Activated CD8-positive, alpha-beta memory T cell treated with anti-CD3 and anti-CD28 coated beads for 1 hour (primary cell): ENCODE measurements around the gene CHD5.
A peak's percentile ranks its signal among the peaks of the same experiment; 100 is the strongest.

Source experiments
- DNase-seq, 2 donors: peaks; one replicate each; pipeline ENCODE4 v3.0.0-alpha.2; 2020; ENCODE audit warnings: low read depth in 1 of 2; ENCODE audit errors: extremely low read depth in 1 of 2

The CHD5 gene

DNA sequence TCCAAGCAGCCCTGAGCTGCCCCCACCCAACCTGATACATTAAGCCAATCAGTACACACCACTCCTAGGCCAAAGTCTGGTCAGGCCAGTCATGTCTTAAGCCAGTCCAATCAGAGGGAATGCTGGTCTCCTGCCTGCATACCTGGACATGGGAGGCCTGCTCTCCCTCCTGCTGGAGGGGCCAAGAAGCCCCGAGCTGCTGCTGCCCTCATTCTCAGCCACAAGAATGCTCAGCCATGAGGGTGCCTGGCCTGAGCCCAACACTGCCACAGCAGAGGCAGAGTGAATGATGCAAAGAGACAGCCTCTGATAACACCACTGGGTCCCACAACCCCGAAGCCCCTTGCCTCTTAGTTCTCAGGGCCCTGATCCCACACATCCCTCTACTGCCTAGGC is 23.0 kb downstream of the CHD5 start:
- DNase-seq, result no peak

DNA sequence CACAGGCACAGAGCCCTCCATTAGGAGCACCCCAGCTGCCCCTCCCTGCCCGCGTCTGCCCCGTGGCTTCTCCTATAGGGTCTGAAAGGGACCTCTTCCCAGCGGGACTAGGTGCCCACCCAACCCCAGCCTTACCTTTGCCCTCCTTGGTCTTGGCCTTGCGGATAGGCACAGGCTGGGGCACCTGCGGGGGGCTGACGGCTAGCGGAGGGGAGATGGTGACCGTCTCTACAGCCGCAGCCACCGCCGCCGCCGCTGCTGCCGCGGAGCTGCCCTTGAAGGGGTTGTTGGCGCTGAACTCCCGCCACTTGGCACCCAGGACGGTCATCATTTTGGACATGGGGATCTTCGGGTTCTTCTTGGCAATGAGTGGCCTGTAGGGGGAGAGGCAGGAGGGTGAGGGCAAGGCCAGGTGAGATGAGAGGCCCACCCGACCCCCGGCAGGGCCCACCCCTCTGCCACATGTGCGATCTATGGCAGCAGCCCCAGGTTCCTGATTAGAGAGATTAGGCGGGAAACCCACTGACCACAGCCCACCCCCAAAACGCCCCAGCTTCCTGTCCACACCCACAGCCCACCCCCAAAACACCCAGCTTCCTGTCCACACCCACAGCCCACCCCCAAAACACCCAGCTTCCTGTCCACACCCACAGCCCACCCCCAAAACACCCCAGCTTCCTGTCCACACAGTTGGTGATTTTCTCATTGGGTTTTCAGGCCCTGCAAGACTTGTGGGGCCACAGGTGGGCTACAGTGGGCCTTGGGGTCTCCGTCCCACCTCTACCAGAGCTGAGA is 25.4 kb downstream of the CHD5 start:
- DNase-seq, result no peak

DNA sequence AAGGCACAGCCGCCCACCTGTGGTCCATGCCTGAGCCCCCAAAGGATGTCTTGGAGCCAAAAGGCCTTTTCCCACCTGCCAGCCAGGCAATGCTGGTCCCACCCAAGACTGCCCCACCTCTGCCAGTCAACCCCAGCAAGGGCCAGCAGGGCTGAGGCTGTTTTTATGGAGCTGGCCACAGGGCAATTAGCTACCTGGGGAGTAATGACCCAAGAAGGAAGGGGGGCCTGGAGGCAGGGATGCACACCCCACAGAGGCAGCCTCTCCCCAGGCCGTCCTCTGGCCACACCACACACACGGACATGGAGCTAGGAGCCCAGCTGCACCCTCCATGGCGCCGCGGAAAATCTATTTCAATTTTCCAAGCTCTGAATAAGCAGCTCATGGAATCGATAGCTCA is 27.2 kb downstream of the CHD5 start:
- no peak for DNase-seq

DNA sequence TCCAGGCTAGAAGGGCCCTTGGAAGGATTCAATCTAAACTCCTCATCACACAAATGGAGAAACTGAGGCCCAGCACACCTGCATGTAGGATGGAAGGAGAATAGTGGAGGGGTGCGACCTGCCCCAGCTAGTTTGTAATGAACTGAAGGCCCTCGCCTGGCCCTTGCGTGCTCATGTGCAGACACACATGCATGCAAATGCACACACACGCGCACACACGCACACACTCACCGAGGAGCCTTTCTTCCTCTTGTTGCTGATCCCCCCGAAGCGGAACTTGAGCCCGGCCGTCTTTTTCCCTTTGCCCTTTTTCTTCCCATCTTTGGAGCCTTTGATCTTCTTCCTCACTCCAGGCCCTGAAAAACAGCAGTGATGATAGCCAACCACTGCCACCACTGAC is 27.9 kb downstream of the CHD5 start:
- no peak for DNase-seq

DNA sequence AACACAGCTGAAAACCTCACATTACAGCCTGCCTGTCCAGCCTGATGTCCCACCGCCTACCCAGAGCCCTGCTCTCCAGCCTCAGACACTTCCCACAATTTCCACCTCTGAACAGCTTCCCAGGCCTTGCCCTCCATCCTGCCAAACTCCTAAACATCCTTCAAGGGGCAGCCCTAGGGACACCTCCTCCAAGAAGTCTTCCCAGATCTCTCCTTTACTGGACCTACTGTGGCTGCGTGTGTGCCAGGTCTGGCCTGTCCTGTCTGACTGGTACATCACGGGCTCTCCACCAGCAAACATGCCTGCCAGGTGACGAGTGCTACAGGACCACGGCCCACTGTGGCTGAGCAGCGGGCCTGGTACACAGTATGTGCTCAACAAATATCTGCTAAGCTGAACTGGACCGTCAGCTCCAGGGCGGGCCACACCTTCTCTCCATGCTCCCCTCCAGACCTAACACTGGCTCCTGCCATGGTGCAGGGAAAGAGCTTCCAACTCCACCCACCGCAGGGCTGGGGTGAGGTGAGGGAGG is 28.8 kb downstream of the CHD5 start:
- DNase-seq, result no peak

DNA sequence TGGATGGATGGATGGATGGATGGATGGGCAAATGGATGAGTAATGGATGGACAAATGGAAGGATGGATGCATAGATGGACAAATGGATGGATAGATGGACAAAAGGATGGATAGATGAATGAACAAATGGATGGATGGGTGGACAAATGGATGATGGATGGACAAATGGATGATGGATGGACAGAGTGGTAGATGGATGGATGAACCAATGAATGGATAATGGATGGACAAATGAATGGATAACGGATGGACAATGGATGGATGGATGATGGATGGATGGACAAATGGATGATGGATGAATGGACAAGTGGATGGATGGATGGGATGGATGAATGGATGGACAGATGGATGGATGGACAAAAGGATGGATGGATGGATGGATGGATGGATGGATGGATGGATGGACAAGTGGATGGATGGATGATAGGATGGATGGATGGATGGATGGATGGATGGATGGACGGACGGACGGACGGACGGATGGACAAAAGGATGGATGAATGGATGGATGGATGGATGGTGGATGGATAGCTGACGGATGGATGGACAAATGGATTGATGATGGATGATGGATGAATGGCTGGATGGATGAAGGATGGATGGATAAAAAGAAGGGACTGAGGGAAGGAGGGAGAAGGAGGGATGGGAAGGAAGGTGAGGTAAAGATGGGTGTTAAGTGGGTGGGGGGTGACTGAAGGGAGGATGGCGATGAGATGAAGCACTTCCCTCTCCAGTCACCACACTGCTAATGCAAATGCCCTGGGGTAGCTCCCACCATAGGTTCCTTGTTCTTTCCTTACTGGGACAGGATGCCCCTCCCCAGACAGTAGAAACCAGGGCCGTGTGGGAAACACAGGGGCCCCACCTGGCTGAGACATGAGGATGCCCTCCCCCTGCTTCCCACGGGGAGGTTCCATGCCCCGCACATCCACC is 29.8 kb downstream of the CHD5 start:
- no peak for DNase-seq

DNA sequence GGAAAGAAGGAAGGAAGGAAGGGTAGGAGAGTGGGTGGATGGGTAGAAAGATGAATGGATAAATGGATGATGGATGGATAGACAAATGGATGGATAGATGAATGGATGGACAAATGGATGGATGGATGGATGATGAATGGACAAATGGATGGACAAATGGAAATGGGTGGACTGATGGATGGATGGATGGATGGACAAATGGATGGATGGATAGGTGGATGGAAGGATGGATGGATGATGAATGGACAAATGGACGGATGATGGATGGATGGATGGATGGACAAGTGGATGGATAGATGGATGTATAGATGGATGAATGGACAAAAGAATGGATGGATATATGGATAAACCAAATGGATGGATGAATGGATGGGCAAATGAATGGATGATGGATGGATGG is 30.5 kb downstream of the CHD5 start:
- no peak for DNase-seq

DNA sequence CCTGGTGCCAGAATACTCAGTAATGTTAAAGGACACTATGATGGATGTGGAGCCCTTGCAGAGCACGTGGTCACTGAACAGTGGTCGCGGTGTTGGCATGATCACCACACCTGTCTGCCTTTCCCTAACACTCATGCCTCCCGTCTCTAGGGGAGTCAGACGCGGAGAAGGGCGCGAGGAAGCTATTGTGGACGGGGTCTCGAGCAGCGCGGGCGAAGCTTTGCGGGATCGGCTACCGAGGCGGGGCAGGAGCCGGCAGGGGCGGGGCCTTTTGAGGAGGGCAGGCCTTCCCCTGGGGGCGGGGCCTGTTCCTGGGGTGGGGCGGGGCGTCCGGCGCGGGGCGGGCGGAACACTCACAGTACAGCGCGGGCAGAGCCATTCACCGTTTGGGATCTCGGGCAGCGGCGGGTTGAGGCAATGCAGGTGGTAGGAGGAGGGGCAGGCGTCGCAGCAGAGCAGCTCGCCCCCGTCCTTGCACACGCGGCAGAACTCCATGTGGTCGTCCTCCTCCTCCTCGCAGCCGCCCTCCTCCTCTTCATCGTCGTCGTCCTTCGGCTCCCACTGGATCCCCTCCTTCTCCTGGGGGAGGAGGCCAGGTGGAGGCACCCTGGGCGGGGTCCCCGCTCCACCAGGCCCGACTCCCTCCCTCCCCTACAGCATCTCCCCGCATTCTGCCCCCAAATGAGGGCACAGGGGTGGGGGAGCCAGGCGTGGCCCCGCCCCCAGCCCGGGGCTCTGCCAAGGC is 31.5 kb downstream of the CHD5 start:
- DNase-seq, result peak; percentile 14 to 49

DNA sequence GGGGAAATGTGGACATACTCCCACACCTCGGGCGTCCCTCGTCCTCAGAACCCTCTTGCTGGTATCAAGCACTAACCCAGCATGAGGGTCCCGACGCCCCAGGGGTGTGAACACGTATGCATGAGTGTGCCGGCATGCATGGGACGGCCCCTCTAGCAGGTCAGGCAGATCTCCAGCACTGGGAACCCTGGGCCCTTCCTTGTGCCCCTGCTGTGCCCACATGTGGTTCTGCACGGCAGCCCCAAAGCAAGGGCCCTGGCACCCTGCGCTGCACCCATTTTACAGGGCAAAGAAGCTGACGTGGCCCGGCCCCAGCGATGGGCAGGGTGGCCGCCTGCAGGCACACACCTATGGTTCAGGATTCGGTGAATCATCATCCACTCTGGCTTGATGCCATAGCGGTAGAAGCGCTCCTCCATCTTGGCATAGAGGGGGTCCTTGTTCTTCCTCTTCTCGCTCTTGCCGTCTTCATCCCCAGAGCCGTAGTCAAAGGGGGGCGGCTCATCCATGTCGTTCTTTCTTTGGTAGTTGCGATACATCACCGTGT is 34.2 kb downstream of the CHD5 start:
- no peak for DNase-seq

DNA sequence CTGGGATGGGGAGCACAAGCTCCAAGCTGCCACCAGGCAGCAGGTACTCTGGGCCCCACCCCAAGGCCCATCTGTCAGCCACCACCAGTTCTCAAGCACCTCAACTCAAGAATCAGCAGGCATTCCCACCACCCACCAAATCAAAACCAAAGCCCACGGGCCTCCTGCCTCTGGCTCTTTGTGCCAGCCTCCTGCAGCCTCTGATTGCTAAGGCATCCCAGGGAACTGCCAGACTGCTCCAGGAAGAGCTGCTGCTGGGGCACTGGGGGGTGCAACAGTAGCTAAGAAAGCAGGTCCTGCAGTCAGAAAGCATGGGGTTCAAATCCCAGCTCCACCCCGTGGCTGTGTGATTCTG is 34.7 kb downstream of the CHD5 start:
- no peak for DNase-seq

DNA sequence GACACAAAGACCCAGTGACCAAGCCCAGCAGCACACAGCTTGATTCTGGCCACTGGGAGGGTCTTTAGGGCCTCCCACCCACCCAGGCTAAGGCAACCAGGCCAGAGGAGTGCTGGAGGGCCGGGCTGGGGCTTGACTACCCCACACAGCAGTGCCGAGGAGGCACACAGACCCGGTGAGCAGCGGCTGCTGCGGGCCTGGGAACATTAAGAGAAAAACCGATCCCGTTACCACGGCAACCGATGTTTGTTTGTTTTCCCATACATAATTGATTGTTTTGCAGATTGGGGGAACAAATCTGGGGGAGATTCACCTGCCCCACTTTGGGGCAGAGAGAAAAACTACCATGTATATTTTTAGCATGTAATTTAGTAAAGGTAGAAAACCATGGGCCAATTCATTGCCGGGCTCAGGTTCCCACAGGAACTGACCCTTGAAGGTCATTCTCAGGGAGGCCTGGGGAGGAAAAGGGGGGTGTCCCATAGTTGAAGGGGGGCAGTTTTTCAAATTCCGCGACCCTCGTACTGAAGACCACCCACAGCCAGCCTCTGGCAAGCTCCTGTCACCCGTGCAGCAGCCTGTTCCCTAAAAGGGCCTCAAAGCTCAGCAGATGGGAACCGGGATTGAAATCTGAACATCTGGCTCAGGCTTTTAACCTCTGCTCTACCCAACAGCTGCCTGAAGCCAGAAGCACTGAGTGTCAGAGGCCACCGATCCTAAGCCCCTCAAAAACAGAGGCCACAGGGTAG is 35.3 kb downstream of the CHD5 start:
- DNase-seq, result no peak

DNA sequence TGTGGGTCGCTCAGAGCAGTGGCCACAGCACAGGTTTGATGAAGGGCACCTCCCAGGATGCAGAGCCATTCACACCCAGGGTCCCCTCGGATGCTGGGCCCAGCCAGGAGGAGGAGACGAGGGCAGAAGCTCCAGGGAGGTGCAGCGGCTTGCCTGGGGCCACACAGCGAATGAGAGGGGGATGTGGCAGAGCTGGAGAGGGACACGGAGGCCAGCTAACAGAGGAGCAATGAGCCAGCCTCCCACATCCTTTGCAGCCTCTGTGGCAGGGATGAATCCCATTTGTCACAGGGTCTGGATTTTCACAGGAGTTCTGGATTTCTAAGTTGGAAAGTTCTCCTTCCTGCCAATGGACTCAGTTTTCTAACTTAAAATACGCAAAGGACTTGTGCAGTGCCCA is 35.9 kb downstream of the CHD5 start:
- no peak for DNase-seq

DNA sequence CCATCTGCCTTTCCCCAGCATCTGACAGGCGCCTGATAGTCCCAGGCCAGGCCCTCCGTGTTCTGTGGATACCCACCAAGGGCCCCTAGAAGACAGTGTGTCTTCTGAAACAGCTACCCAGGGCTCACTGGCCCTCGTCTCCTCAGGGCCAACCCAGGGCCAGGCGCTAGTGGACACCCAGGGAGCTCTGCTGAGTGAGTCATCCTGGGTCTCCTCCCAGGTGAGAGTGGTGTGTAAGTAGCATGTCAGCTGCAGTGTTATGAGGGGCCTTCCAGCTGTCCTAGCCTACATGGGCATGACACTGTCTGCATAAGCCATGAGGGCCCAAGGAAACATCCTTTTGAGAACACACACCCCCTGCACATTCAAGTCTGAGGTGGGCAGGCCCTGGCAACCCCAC is 36.7 kb downstream of the CHD5 start:
- DNase-seq, result no peak

DNA sequence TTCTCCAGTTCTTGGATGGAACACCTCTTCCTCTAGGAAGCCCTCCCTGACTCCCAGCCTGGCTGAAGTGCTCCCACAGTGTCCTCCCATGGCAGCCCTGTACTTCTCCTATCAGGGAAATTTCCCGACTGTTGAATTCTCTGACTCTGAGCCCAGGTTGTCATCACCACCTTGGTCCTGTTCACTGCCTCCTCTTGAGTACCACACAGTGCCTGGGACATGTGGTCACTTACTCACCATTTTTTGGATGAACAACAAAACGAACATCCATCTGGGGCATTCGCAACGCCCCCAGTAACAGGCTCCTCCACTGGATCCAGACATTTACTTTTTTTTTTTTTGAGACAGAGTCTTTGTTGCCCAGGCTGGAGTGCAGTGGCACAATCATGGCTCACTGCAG is 37.4 kb downstream of the CHD5 start:
- DNase-seq, result no peak

DNA sequence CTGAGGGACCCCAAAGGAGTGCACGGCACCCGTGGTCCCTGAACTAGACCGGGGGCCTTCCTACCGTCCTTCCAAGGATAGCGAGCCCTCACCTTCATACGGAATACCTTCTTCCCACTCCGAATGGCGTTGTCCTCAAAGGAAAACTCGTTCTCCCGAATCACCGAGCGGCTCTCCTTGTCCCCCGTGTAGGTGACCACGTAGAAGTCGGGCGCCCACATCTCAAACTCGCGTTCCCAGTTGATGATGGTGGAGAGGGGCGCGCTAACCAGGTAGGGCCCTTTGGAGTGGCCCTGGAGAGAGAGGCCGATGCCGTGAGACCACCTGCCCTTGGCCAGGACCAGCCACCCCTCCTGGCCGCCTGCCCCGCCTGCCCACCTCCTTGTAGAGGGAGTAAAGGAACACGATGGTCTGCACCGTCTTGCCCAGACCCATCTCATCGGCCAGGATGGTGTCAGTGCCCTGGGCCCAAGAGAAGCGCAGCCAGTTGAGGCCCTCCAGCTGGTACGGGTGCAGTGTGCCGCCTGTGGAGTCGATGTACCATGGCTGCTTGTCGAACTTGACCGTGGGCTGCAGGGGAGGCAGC is 38.0 kb downstream of the CHD5 start:
- DNase-seq, result no peak

DNA sequence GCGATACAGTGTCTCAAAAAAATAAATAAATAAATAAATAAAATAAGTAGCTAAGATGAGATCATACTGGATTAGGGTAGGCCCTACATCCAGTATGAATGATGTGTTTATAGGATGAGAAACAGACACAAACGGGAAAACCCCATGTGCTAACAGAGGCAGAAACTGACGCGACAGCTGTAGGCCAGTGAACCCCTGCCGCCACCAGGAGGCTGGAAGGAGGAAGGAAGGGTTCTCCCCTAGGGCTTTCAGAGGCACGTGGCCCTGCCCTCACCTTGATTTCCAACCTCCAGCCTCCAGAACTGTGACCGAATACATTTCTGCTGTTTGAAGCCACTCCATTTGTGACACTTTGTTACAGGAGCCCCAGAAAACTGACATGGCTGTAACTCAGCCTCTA is 38.5 kb downstream of the CHD5 start:
- no peak for DNase-seq

DNA sequence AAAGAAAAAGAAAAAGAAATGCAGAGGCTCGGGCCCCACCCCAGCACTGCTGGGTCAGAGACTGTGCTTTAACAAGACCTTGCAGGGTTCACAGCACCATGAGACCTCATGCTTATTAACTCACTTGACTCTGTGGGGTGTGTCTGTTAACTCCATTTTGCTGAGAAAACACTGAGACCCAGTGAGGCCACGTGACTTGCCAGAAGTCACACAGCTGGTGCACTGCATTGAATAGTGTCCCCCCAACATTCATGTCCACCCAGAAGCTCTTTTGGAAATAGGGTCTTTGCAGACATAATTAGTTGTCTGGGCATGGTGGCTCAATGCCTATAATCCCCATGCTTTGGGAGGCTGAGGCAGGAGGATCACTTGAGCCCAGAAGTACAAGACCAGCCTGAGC is 39.7 kb downstream of the CHD5 start:
- DNase-seq, result no peak

DNA sequence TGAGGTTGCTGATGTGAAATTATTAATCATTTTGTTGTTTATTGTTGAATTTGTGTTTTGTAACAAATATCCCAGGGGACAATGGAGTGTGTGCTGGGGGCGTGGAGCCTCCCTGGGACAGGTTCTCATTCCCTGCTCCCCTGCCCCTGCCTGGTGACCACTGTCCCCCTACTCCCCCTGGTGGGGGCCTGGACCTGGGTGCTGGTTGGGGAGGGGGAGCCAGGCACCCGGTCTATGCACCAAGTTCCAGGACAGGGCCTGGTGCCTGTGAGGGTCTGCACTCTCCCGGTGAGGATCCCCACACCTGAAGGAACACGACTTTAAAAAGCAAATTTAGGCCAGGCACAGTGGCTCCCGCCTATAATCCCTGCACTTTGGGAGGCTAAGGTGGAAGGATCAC is 42.4 kb downstream of the CHD5 start:
- DNase-seq, result no peak

DNA sequence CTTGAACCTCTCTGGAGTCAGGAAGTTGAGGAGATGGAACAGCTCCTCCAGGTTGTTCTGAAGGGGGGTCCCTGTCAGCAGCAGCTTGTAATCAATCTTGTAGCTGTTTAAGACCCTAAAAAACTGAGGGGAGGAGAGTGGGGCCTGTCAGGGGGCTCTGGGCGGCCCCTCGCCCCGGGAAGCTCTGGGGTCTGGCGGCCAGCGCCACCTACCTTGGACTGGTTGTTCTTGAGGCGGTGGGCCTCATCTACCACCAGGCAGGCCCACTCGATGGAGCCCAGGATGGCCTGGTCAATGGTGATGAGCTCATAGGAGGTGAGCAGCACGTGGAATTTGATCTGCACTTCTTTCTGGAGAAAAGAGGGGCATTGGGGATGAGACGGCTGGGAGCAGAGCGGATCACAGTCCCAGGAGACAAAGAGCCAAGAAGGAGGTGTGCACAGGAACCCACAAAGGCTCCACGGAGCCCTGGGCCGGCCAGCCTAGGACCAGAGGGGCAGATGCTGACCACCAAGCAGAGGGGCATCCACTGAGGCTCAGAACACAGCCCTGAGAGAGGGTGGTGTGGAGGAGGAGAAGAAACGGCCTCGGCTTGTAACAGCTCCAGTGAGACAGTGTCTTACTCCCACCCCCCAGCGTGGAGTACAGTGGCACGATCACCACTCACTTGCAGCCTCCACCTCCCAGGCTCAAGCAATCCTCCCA is 43.5 kb downstream of the CHD5 start:
- no peak for DNase-seq
